Transverse colon (tissue), 4 donors: ENCODE data around the gene WWOX. TPM values are rescaled to one million over a fixed set of nuclear protein-coding genes. Genes with fewer than 3 reads are reported as not detected.

ENCODE experiments used
- DNase-seq: peaks from one replicate; pipeline ENCODE4 v3.0.0-alpha.2; 2019
- H3K27ac ChIP-seq, 4 donors: fragments of 200-600 bp; sonication (generic); 2 replicates each; pipeline ENCODE4 v1.5.1; 2016 to 2018; ENCODE audit warnings: inconsistent platforms in 4 of 4
- H3K27me3 ChIP-seq: fragments of 200-600 bp; sonication (generic); 2 replicates; pipeline ENCODE4 v1.5.1; 2017; ENCODE audit warnings: inconsistent platforms
- H3K36me3 ChIP-seq, 4 donors: fragments of 200-600 bp; sonication (generic); 2 replicates each; pipeline ENCODE4 v1.5.1; 2017 to 2019; ENCODE audit warnings: inconsistent platforms in 4 of 4
- H3K4me1 ChIP-seq, 4 donors: fragments of 200-600 bp; sonication (generic); 2 replicates each; pipeline ENCODE4 v1.5.1; 2017 to 2020; ENCODE audit warnings: inconsistent platforms in 4 of 4
- H3K4me3 ChIP-seq, 4 donors: fragments of 200-600 bp; sonication (generic); 1 replicate in 1 of 4; 2 replicates in 3 of 4; pipeline versions ENCODE4 v1.5.1 to v1.6.1; 2017 to 2019; ENCODE audit warnings: inconsistent platforms in 4 of 4
- H3K9me3 ChIP-seq, 2 donors: fragments of 200-600 bp; sonication (generic); 2 replicates each; pipeline ENCODE4 v1.5.1; 2017 to 2019; ENCODE audit warnings: inconsistent platforms in 2 of 2
- CTCF ChIP-seq, 5 experiments: fragments of 200-600 bp in 3 of 5; fragments of 450-650 bp in 2 of 5; sonication (generic) in 3 of 5; IDR thresholded peaks; 1 replicate in 2 of 5; 2 replicates in 3 of 5; pipeline ENCODE4 v1.5.1; 2016 to 2017; ENCODE audit warnings: antibody characterized with exemption in 5 of 5, inconsistent platforms in 3 of 5, mild to moderate bottlenecking in 2 of 5, moderate library complexity in 1 of 5
- EP300 ChIP-seq: sonication (generic); formaldehyde crosslinking; IDR thresholded peaks from one replicate; pipeline ENCODE4 v1.6.1; 2017; ENCODE audit warnings: antibody characterized with exemption, low read depth
- POLR2A ChIP-seq: fragments of 450-650 bp; IDR thresholded peaks from one replicate; pipeline ENCODE4 v1.6.1; 2016; ENCODE audit warnings: antibody characterized with exemption, mild to moderate bottlenecking, moderate library complexity
- POLR2AphosphoS5 ChIP-seq, 3 donors: sonication (generic); formaldehyde crosslinking; IDR thresholded peaks; one replicate each; pipeline ENCODE4 v1.6.1; 2016; ENCODE audit warnings: antibody characterized with exemption in 3 of 3
- WGBS, 2 donors: methylation state at CpG; one replicate each; pipeline ENCODE4 v1.1.5; 2018; ENCODE audit warnings: low coverage in 1 of 2; 5-methylcytosine and 5-hydroxymethylcytosine counted together
- in situ Hi-C, 4 donors: fragments of 200-750 bp; cut with MboI; loops; one replicate each; pipeline versions ENCODE4 v1.15.0 to v1.15.1; 2017; ENCODE audit warnings: low sequenced_read_pairs in 3 of 4, low pct_ligation_motif_present in 1 of 4, low pct_unique_long_range_greater_than_20kb in 1 of 4
- intact Hi-C: fragments of 100-400 bp; cut with DNase I; formaldehyde crosslinking; loops from one replicate; pipeline ENCODE4 v1.15.1; 2023; ENCODE audit warnings: low total_unique reads
- total RNA-seq, 4 donors: library from RNA; depleted of rRNA; stranded (reverse); fragments of >200 nt; gene quantifications; one replicate each; pipeline ENCODE4 v1.1.0, GENCODE V29; 2016

The WWOX gene
- total RNA-seq, 4 donors from 2014 or later = 11.2 to 53.8 (median 24.8) TPM

- Histone ChIP-seq H3K9me3 (no peaks in the 10 kb centered on the region), H3K4me3 (no peak overlapping the region), H3K36me3 (no peaks in the 10 kb centered on the region), H3K27me3 (no peaks in the 10 kb centered on the region), H3K27ac (no peak overlapping the region), H3K4me1 (peaks cover 0 to 2% (median 0%) of the 10 kb centered on the region in 4 donors)
- no peak for DNase-seq
- no peak for TF ChIP-seq CTCF (IDR thresholded peaks at IDR 0.05)
- no peak for TF ChIP-seq EP300
- no peak for TF ChIP-seq POLR2A
- TF ChIP-seq POLR2AphosphoS5 (IDR thresholded peaks at IDR 0.05) = no peak
- intact Hi-C loops (no loop called here), in situ Hi-C loops (no loop called here)
- 33 to 75% methylated on average over 1 to 5 of the region's 5 CpGs for WGBS, 2 donors
Measured at GRCh38 chr16:79134300-79134699, 1034.8 kb downstream of the WWOX start.

GRCh38 chr16:79136955-79137354, 1037.5 kb downstream of the WWOX start:
- Histone ChIP-seq H3K27me3 (no peaks in the 10 kb centered on the region), H3K4me1 (peaks cover 0 to 2% (median 0%) of the 10 kb centered on the region in 4 donors), H3K27ac (no peak overlapping the region), H3K4me3 (no peak overlapping the region), H3K9me3 (no peaks in the 10 kb centered on the region), H3K36me3 (no peaks in the 10 kb centered on the region)
- no peak for DNase-seq
- intact Hi-C loops (no loop called here), in situ Hi-C loops (no loop called here)
- no peak for TF ChIP-seq POLR2AphosphoS5 (IDR thresholded peaks at IDR 0.05)
- TF ChIP-seq POLR2A = no peak
- 75 to 80% methylated on average over 7 of the region's 7 CpGs for whole genome bisulfite sequencing, 2 donors

- H3K27me3 ChIP-seq = no peaks in the 10 kb centered on the region
- TF ChIP-seq CTCF (IDR thresholded peaks at IDR 0.05) = no peak
- TF ChIP-seq POLR2A = no peak
- no peak for TF ChIP-seq POLR2AphosphoS5 (IDR thresholded peaks at IDR 0.05)
- TF ChIP-seq EP300 = no peak
- DNase-seq = no peak
- in situ Hi-C loops (no loop called here), intact Hi-C loops (no loop called here)
- H3K4me3 ChIP-seq = no peak overlapping the region
- H3K9me3 ChIP-seq = no peaks in the 10 kb centered on the region
- H3K27ac ChIP-seq = no peak overlapping the region
- no peaks in the 10 kb centered on the region for H3K36me3 ChIP-seq
- peaks cover 0 to 2% (median 0%) of the 10 kb centered on the region in 4 donors for H3K4me1 ChIP-seq
- WGBS, 2 donors = 73 to 93% methylated on average over 4 to 6 of the region's 6 CpGs
Measured at GRCh38 chr16:79137426-79137939, 1038.0 kb downstream of the WWOX start.

GRCh38 chr16:79139799-79140198, 1040.3 kb downstream of the WWOX start:
- H3K4me1 ChIP-seq = no peaks in the 10 kb centered on the region
- H3K36me3 ChIP-seq = no peaks in the 10 kb centered on the region
- intact Hi-C loops (no loop called here), in situ Hi-C loops (no loop called here)
- H3K9me3 ChIP-seq = no peaks in the 10 kb centered on the region
- TF ChIP-seq POLR2A (no peak), POLR2AphosphoS5 (IDR thresholded peaks at IDR 0.05) (no peak), EP300 (no peak), CTCF (IDR thresholded peaks at IDR 0.05) (no peak)
- no peaks in the 10 kb centered on the region for H3K27me3 ChIP-seq
- no peak overlapping the region for H3K4me3 ChIP-seq
- DNase-seq = no peak
- 90 to 92% methylated on average over 7 of the region's 7 CpGs for WGBS, 2 donors
- H3K27ac ChIP-seq = no peak overlapping the region

GRCh38 chr16:79143026-79143425, 1043.6 kb downstream of the WWOX start:
- WGBS, 2 donors = 70 to 86% methylated on average over 2 of the region's 2 CpGs
- TF ChIP-seq CTCF (IDR thresholded peaks at IDR 0.05) (no peak), POLR2A (no peak), POLR2AphosphoS5 (IDR thresholded peaks at IDR 0.05) (no peak), EP300 (no peak)
- Histone ChIP-seq H3K4me3 (no peak overlapping the region), H3K4me1 (no peaks in the 10 kb centered on the region), H3K9me3 (no peaks in the 10 kb centered on the region), H3K27me3 (no peaks in the 10 kb centered on the region), H3K27ac (no peak overlapping the region), H3K36me3 (no peaks in the 10 kb centered on the region)
- DNase-seq = no peak
- in situ Hi-C loops (no loop called here), intact Hi-C loops (no loop called here)
